ENCODE results near the gene MGAT5. TPM values are rescaled to one million over a fixed set of nuclear protein-coding genes. Genes with fewer than 3 reads are reported as not detected.

Gene MGAT5
- total RNA-seq, 4 donors from 2014 or later = 47.4 to 56.4 (median 50.3) TPM

- no peaks in the 10 kb centered on the region for H3K27me3 ChIP-seq
- H3K4me1 ChIP-seq = peaks cover 16 to 23% (median 20%) of the 10 kb centered on the region in 4 donors
- H3K27ac ChIP-seq (replicated peaks in 1 of 4) = no peak overlapping the region
- H3K9me3 ChIP-seq = no peaks in the 10 kb centered on the region
- H3K36me3 ChIP-seq = peaks cover 0 to 24% (median 17%) of the 10 kb centered on the region in 4 donors
- no peak for TF ChIP-seq POLR2A (IDR thresholded peaks at IDR 0.05; ENCODE audit: low read depth)
- no peak for TF ChIP-seq POLR2AphosphoS5 (IDR thresholded peaks at IDR 0.05)
- TF ChIP-seq EP300 (IDR thresholded peaks at IDR 0.05) = no peak
- TF ChIP-seq CTCF (IDR thresholded peaks at IDR 0.05) = no peak
- WGBS = 83% methylated on average over 2 of the region's 2 CpGs
- DNase-seq (ENCODE audit: extremely low spot score) = no peak
- no peak overlapping the region for H3K4me3 ChIP-seq
- intact Hi-C loops (cut with DNase I) = no loop called here
Measured at GRCh38 chr2:134319596-134320254, 65.9 kb downstream of the MGAT5 start.

- Histone ChIP-seq H3K4me1 (peaks cover 20 to 26% (median 23%) of the 10 kb centered on the region in 4 donors), H3K9me3 (no peaks in the 10 kb centered on the region), H3K27ac (replicated peaks in 1 of 4) (no peak overlapping the region), H3K4me3 (no peak overlapping the region), H3K27me3 (no peaks in the 10 kb centered on the region), H3K36me3 (peaks cover 0 to 24% (median 17%) of the 10 kb centered on the region in 4 donors)
- no peak for TF ChIP-seq POLR2A (IDR thresholded peaks at IDR 0.05; ENCODE audit: low read depth)
- TF ChIP-seq POLR2AphosphoS5 (IDR thresholded peaks at IDR 0.05) = no peak
- TF ChIP-seq EP300 (IDR thresholded peaks at IDR 0.05) = no peak
- TF ChIP-seq CTCF (IDR thresholded peaks at IDR 0.05) = no peak
- 82% methylated on average over 3 of the region's 3 CpGs for WGBS
- intact Hi-C loops (cut with DNase I) = no loop called here
- no peak for DNase-seq (ENCODE audit: extremely low spot score)
Measured at GRCh38 chr2:134320930-134321329, 67.1 kb downstream of the MGAT5 start.

GRCh38 chr2:134323777-134324176 is 69.9 kb downstream of the MGAT5 start:
- no peak overlapping the region for H3K27ac ChIP-seq (replicated peaks in 1 of 4)

GRCh38 chr2:134324430-134324829 is 70.6 kb downstream of the MGAT5 start:
- peaks cover 21 to 31% (median 26%) of the 10 kb centered on the region in 4 donors for H3K4me1 ChIP-seq
- no peak overlapping the region for H3K4me3 ChIP-seq
- H3K27me3 ChIP-seq = no peaks in the 10 kb centered on the region
- no peaks in the 10 kb centered on the region for H3K9me3 ChIP-seq
- intact Hi-C loops (cut with DNase I) = no loop called here
- 35% methylated on average over 4 of the region's 4 CpGs for WGBS
- no peak overlapping the region for H3K27ac ChIP-seq (replicated peaks in 1 of 4)
- no peak for DNase-seq (ENCODE audit: extremely low spot score)
- H3K36me3 ChIP-seq = peaks cover 0 to 6% (median 0%) of the 10 kb centered on the region in 4 donors
- no peak for TF ChIP-seq POLR2A (IDR thresholded peaks at IDR 0.05; ENCODE audit: low read depth)

More at GRCh38 chr2:134323777-134324176, 69.9 kb downstream of the MGAT5 start:
- Histone ChIP-seq H3K36me3 (peaks cover 0 to 11% (median 2%) of the 10 kb centered on the region in 4 donors), H3K27me3 (no peaks in the 10 kb centered on the region), H3K9me3 (no peaks in the 10 kb centered on the region), H3K4me3 (no peak overlapping the region), H3K4me1 (peaks cover 21 to 31% (median 26%) of the 10 kb centered on the region in 4 donors)
- no peak for TF ChIP-seq EP300 (IDR thresholded peaks at IDR 0.05)
- TF ChIP-seq POLR2AphosphoS5 (IDR thresholded peaks at IDR 0.05) = no peak
- TF ChIP-seq CTCF (IDR thresholded peaks at IDR 0.05) = no peak
- TF ChIP-seq POLR2A (IDR thresholded peaks at IDR 0.05; ENCODE audit: low read depth) = no peak
- 90% methylated on average over 1 of the region's 1 CpG for WGBS
- intact Hi-C loops (cut with DNase I) = no loop called here
- DNase-seq (ENCODE audit: extremely low spot score) = no peak

GRCh38 chr2:134324947-134325346 is 71.1 kb downstream of the MGAT5 start:
- no peaks in the 10 kb centered on the region for H3K27me3 ChIP-seq
- WGBS = 53% methylated on average over 1 of the region's 1 CpG
- intact Hi-C loops (cut with DNase I) = no loop called here
- no peak overlapping the region for H3K27ac ChIP-seq (replicated peaks in 1 of 4)
- H3K4me1 ChIP-seq = peaks cover 21 to 31% (median 26%) of the 10 kb centered on the region in 4 donors
- no peak overlapping the region for H3K4me3 ChIP-seq
- H3K36me3 ChIP-seq = peaks cover 0 to 1% (median 0%) of the 10 kb centered on the region in 4 donors
- no peak for TF ChIP-seq POLR2AphosphoS5 (IDR thresholded peaks at IDR 0.05)
- TF ChIP-seq POLR2A (IDR thresholded peaks at IDR 0.05; ENCODE audit: low read depth) = no peak
- no peak for TF ChIP-seq CTCF (IDR thresholded peaks at IDR 0.05)
- TF ChIP-seq EP300 (IDR thresholded peaks at IDR 0.05) = no peak
- DNase-seq (ENCODE audit: extremely low spot score) = no peak
- no peaks in the 10 kb centered on the region for H3K9me3 ChIP-seq
